Activated CD8-positive, alpha-beta memory T cell treated with anti-CD3 and anti-CD28 coated beads, Interleukin-2, amount 50 U/mL, for 1 hour (primary cell): ENCODE results near the gene SLC5A5.
"Not testable (repeated sequence)": the region's sequence is repeated elsewhere in the genome, so short reads cannot be mapped to it uniquely, and the experiment has no call there.

ENCODE experiments used
- DNase-seq: peaks from one replicate; pipeline ENCODE4 v3.0.0-alpha.2; 2020; ENCODE audit errors: extremely low read depth

The SLC5A5 gene

DNA sequence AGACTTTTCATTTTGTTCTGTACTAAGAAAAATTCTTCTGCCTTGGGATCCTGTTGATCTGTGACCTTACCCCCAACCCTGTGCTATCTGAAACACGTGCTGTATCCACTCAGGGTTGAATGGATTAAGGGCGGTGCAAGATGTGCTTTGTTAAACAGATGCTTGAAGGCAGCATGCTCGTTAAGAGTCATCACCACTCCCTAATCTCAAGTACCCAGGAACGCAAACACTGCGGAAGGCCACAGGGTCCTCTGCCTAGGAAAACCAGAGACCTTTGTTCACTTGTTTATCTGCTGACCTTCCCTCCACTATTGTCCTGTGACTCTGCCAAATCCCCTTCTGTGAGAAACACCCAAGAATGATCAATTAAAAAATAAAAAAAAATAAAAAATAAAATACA, 47.4 kb downstream of the SLC5A5 start:
- not testable (repeated sequence) for DNase-seq

DNA sequence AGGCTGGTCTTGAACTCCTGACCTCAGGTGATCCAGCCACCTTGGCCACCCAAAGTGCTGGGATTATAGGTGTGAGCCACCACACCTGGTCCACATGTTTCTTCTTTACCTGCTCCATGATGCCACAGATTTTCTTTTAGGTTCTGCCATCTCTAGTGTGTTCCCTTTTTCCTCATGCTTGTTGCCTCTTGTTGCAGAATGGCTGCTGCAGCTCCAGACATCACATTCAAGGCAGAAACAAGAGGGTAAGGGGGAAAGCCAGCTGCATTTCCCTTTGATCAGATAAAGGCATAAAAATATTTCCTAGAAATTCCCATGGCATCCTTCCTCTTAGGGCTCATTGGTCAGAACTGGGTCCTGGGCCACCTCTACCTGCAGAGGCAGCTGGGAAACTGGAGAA, 48.8 kb downstream of the SLC5A5 start:
- no peak for DNase-seq

DNA sequence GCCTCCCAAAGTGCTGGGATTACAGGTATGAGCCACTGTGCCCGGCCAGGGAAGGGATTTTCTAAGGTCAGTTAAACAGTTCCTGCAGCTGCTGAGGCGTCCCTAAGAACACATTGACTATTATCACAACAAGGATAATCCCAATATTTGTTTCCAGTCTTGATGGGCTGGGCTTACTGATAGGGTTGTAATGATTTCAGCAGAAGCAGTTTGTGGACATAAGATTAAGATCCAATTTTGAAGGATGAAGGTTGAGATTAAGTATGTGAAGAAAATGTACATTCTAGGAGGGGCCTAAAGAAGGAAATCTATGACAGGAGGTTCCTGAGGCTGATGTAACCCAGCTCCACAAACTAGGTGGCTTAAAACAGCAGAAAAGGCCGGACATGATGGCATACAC, 50.4 kb downstream of the SLC5A5 start:
- DNase-seq: no peak

DNA sequence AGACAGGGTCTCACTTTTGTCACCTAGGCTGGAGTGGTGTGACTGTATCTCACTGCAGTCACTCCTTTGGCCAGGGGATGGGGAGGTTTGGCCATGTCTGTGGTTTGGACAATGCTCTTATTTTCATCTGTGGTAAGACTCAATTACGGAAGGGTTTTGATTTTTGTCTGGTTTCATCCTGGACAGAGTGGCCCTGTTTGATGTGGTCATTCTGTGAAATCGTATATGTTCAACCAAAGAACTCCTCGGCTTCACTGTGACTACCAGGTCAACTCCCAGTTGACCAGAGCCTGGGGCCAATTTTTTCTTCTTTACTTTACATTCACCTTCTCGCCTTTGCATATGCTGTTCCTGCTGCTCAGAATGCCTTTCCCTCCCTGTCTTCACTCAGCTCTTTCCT, 54.3 kb downstream of the SLC5A5 start:
- DNase-seq: no peak

- no peak for DNase-seq
Measured at GRCh38 chr19:17929056-17929455, 57.3 kb downstream of the SLC5A5 start.

DNA sequence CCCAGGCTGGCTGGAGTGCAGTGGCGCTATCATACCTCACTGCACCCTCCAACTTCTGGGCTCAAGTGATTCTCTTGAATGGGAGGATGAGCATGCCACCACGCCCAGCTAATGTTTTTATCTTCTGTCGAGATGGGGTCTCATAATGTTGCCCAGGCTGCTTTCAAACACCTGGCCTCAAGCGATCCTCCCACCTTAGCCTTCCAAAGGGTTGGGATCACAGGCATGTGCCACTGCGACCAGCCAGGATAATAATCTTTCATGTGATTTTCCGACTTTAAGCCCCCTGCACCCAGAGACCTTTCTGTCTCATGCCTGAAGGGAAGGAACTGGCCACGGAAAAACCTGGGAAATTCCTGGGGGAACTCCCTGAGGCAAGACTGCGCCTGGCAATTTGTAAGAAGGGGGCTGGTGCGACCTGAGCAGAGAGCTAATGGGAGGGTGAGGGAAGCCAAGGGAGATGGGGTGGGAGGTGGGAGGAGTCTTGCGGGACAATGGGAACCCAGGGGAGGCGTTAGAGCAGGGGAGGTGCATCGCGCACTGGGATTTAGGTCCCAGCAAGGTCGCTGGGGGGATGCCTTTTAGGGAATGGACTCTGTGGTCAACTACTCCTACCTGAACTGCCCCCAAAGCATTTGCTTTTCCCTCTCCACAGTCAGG, 59.9 kb downstream of the SLC5A5 start:
- DNase-seq: no peak

GRCh38 chr19:17932485-17933338, 61.0 kb downstream of the SLC5A5 start, which contains the start of gene CCDC124:
Gene CCDC124, plus strand, starts transcription at chr19:17933015. Its CDS starts 3,406 bp downstream, at chr19:17936421.
- peak; percentile 77 for DNase-seq

DNA sequence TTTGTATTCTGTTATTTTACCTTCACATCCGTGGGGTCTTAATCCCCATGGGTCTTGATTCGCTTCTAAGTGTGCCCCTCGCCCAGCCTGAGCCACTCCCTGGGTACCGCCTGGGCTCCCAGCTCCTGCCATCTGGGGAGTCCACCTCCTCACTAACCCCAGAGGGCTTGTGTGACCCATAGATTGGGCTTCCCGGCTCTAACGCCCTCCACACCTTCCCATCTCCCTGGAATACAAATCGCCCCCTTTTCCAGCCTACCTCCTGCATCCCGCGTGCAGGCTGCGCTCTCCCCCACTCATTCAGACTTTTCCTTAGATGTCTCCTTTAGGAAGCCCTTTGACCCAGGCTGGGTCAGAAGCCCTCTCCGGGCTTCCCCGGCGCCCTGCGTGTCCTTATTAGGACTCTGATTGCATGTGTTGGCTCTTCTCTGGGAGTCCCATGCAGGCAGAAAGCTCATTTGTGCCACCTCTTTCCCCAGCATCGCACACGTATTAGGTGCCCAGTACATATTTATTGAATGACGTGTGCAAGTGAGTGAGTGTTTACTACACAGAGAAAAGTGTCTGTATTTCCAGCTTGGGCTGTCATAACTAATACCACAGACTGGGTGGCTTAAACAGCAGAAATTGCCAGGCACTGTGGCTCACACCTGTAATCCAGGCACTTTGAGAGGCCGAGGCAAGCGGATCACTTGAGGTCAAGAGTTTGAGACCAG, 61.8 kb downstream of the SLC5A5 start:
- DNase-seq: no peak

- DNase-seq: no peak
Measured at GRCh38 chr19:17936379-17936778, 64.6 kb downstream of the SLC5A5 start.

GRCh38 chr19:17937371-17937900, 65.7 kb downstream of the SLC5A5 start:
- DNase-seq: no peak

DNA sequence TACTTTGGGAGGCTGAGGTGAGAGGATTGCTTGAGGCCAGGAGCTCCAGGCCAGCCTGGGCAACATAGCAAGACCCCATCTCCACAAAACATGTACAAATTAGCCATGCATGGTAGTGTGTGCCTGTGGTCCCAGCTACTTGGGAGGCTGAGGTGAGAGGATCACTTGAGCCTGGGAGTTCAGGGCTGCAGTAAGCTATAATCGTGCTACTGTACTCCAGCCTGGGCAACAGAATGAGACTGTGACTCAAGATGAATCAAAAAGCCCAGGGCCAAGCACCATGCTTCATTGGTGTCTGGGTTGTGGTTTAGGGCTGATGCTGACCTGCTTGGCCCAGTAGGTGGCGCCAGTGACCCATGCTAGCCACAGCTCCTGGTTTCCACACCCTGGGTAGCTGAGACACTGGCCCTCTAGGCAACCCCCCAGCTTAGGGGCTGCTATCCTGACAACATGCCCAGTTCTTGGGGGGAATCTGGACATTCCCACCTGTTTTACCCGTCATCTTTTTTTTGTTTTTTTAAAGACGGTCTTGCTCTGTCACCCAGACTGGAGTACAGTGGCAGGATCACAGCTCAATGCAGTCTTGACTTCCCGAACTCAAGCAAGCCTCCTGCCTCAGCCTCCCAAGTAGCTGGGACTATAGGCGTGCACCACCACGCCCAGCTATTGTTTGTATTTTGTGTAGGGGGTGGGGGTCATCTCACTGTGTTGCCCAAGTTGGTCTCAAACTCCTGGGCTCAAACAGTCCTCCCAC, 66.5 kb downstream of the SLC5A5 start:
- peak; percentile 61 for DNase-seq

DNA sequence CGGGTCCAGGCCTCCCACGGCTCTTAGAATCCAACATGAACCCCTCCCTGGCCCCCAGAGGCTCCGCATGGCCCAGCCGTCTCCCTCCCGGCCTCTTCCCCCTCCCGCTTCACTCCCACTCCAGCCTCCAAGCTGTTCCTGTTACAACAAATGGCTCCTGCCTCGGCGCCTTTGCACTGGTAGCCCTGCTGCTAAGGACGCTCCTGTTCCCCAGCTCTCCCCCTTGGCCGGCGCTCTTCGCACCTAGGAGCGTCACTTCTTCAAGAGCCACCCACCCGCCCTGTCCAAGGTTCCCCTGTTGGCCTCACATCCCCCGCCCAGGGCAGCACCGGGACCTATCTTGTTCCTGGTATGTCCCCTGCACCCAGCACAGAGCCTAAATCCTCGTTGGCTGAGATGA, 70.4 kb downstream of the SLC5A5 start:
- DNase-seq: no peak

DNA sequence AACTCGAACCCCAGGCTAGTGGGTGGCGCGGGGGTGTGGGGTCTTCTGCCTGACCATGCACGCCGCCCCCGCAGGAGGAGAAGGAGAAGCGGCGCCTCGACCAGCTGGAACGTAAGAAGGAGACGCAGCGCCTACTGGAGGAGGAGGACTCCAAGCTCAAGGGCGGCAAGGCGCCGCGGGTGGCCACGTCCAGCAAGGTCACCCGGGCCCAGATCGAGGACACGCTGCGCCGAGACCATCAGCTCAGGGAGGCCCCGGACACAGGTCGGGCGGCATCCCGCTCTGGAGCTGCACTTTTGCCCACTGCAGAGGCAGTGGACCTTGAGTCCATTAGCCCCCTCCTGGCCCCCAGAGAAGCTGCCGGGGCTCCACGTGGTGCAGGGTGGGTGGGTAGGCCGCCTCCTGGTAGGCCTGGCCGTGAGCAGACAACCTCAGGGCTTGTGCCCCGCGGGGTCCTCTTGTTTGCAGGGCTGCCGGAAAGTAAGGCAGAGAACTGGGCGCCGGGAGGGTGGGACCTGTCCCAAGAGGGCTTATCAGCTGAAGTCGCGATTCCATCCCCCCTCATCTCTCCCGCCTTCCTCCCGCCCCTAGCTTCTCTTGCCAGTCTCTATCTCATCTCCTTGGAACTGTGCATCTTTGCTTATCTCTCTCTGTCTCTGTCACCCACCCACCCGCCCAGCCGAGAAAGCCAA, 71.0 kb downstream of the SLC5A5 start:
- no peak for DNase-seq

GRCh38 chr19:17943274-17944221, 71.8 kb downstream of the SLC5A5 start:
- no peak for DNase-seq

GRCh38 chr19:17944301-17944700, 72.6 kb downstream of the SLC5A5 start:
- no peak for DNase-seq
